GM12873 (cell line): Measurements from ENCODE around the gene FARP1.

Experiments
- TF ChIP-seq, protein P1 (sequence below): IDR thresholded peaks from 2 replicates; pipeline ENCODE4 v1.5.1; 2012; ENCODE audit warnings: low read depth, mild to moderate bottlenecking, moderate library complexity, low read length, control low read depth; ENCODE audit not compliant: insufficient read depth; ENCODE audit errors: missing control alignments

FARP1 gene

GRCh38 chr13:98332691-98333090 is 189.8 kb downstream of the FARP1 start:
- TF ChIP-seq, protein P1, sequence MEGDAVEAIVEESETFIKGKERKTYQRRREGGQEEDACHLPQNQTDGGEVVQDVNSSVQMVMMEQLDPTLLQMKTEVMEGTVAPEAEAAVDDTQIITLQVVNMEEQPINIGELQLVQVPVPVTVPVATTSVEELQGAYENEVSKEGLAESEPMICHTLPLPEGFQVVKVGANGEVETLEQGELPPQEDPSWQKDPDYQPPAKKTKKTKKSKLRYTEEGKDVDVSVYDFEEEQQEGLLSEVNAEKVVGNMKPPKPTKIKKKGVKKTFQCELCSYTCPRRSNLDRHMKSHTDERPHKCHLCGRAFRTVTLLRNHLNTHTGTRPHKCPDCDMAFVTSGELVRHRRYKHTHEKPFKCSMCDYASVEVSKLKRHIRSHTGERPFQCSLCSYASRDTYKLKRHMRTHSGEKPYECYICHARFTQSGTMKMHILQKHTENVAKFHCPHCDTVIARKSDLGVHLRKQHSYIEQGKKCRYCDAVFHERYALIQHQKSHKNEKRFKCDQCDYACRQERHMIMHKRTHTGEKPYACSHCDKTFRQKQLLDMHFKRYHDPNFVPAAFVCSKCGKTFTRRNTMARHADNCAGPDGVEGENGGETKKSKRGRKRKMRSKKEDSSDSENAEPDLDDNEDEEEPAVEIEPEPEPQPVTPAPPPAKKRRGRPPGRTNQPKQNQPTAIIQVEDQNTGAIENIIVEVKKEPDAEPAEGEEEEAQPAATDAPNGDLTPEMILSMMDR = no peak

GRCh38 chr13:98333486-98333885 is 190.6 kb downstream of the FARP1 start:
- TF ChIP-seq, protein P1 = no peak

GRCh38 chr13:98334620-98335205 is 191.8 kb downstream of the FARP1 start:
- TF ChIP-seq, protein P1 = no peak

DNA sequence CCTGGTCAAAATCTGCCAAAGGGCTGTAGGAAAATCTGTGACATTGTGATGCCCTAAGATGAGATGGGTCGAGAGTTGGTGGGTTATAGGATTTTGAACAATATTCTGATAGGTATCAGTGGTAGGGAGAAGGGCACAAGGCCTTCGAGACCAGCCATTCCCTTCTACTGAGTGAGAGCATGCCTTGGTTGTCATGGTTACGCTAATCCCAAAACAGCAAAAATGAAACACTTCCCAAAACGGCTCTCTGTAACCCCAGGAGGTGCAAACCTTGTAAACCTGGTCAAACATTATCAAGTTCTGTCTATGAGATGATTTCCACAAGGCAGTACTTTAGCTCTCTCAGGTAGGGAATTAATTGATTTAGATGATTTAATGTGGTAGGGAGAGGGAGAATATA is 192.8 kb downstream of the FARP1 start:
- TF ChIP-seq, protein P1 = no peak

GRCh38 chr13:98338310-98338709 is 195.4 kb downstream of the FARP1 start:
- TF ChIP-seq, protein P1 = no peak

- TF ChIP-seq, protein P1 = no peak
These were observed 197.0 kb downstream of the FARP1 start for GRCh38 chr13:98339684-98340425.

DNA sequence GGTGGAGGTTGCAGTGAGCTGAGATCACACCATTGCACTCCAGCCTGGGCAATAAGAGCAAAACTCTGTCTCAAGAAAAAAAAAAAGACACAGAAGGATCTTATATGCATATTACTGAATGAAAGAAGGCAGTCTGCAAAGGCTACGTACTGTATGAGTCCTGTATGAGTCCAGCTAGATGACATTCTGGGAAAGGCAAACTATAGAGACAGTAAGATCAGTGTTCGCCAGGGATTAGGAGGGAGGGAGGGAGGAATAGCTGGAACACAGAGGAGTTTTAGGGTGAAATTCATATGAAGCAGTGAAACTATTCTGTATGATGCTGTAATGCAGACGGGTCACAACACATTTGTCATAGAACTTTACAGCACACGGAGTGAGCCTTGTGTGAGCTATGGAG is 200.1 kb downstream of the FARP1 start:
- TF ChIP-seq, protein P1 = no peak
